ENCODE data around the gene KDM8.

KDM8 gene

GRCh38 chr16:27222249-27223225, 19.2 kb downstream of the KDM8 start:
- Histone ChIP-seq H3K9me3 (ENCODE audit: control insufficient read depth, low read length) (no peaks in the 10 kb centered on the region), H3K36me3 (ENCODE audit: control insufficient read depth, insufficient read depth, low read length) (peaks cover under 1% of the 10 kb centered on the region), H3K27ac (ENCODE audit: insufficient read depth, low read depth, low read length, poor library complexity, severe bottlenecking) (no peak overlapping the region), H3K4me1 (ENCODE audit: control insufficient read depth, insufficient read depth, low read length) (no peaks in the 10 kb centered on the region), H3K27me3 (ENCODE audit: control insufficient read depth, insufficient read depth, low read length, poor library complexity, severe bottlenecking) (no peaks in the 10 kb centered on the region), H3K4me3 (ENCODE audit: insufficient read depth, low read depth, low read length) (no peak overlapping the region)
- WGBS, 2 experiments = 89 to 91% methylated on average over 30 of the region's 30 CpGs

DNA sequence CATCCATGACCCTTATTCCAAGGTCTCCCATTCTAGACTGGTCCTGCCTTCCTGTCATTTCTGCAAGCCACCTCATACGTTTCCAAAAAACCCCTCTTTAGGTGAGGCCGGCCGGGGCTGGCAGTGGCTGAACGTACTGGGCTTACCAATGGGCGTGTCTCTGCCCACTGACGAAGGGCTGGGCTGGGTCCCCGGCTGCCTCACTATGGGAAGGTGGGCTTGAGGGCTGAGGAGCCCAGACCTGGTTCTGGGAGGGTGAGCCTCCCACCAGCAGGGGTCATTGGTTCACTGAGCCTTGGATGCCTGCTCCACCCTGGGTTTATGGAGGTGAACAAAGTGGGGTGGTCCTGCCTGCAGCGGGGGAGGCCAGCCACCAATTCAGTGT, 19.9 kb downstream of the KDM8 start:
- no peaks in the 10 kb centered on the region for H3K27me3 ChIP-seq (ENCODE audit: control insufficient read depth, insufficient read depth, low read length, poor library complexity, severe bottlenecking)
- H3K4me3 ChIP-seq (ENCODE audit: insufficient read depth, low read depth, low read length) = no peak overlapping the region
- 91 to 92% methylated on average over 8 of the region's 8 CpGs for WGBS, 2 experiments
- no peaks in the 10 kb centered on the region for H3K36me3 ChIP-seq (ENCODE audit: control insufficient read depth, insufficient read depth, low read length)
- H3K9me3 ChIP-seq (ENCODE audit: control insufficient read depth, low read length) = no peaks in the 10 kb centered on the region
- no peak overlapping the region for H3K27ac ChIP-seq (ENCODE audit: insufficient read depth, low read depth, low read length, poor library complexity, severe bottlenecking)
- H3K4me1 ChIP-seq (ENCODE audit: control insufficient read depth, insufficient read depth, low read length) = no peaks in the 10 kb centered on the region

GRCh38 chr16:27223701-27224100, 20.4 kb downstream of the KDM8 start:
- Histone ChIP-seq H3K27me3 (ENCODE audit: control insufficient read depth, insufficient read depth, low read length, poor library complexity, severe bottlenecking) (no peaks in the 10 kb centered on the region), H3K4me1 (ENCODE audit: control insufficient read depth, insufficient read depth, low read length) (no peaks in the 10 kb centered on the region), H3K27ac (ENCODE audit: insufficient read depth, low read depth, low read length, poor library complexity, severe bottlenecking) (no peak overlapping the region), H3K36me3 (ENCODE audit: control insufficient read depth, insufficient read depth, low read length) (no peaks in the 10 kb centered on the region), H3K9me3 (ENCODE audit: control insufficient read depth, low read length) (no peaks in the 10 kb centered on the region), H3K4me3 (ENCODE audit: insufficient read depth, low read depth, low read length) (no peak overlapping the region)
- 91 to 93% methylated on average over 6 of the region's 6 CpGs for whole genome bisulfite sequencing, 2 experiments

GRCh38 chr16:27224271-27224737, 21.0 kb downstream of the KDM8 start:
- Histone ChIP-seq H3K36me3 (ENCODE audit: control insufficient read depth, insufficient read depth, low read length) (no peaks in the 10 kb centered on the region), H3K27me3 (ENCODE audit: control insufficient read depth, insufficient read depth, low read length, poor library complexity, severe bottlenecking) (no peaks in the 10 kb centered on the region), H3K4me3 (ENCODE audit: insufficient read depth, low read depth, low read length) (no peak overlapping the region), H3K9me3 (ENCODE audit: control insufficient read depth, low read length) (no peaks in the 10 kb centered on the region), H3K27ac (ENCODE audit: insufficient read depth, low read depth, low read length, poor library complexity, severe bottlenecking) (no peak overlapping the region), H3K4me1 (ENCODE audit: control insufficient read depth, insufficient read depth, low read length) (no peaks in the 10 kb centered on the region)
- WGBS, 2 experiments = 93 to 95% methylated on average over 14 of the region's 14 CpGs

DNA sequence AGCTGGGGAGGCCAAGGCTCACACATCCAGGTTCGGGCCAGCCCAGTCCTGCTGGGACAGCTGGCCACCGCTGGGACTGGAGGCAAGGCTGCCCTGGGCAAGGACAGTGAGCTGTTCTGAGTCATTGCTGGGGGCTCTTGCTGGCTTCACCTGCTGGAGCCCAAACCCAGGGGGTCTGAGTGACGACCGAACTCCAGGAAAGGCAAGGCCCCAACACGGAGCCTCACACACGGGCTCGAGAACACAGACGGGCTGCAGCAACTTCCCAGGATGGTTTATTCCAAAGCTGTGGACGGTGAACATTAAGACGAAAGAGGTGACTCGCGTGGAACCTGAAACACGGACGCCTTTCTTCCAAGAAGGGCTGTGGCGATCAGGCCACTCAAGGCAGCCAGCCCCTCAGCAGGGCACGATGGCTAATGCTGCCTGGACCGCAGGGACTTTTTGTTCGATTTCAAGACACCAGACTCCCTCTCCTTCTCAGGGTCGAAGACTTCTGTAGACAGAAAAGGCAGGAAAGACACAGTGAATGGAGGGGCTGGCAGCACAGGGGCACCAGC, 21.5 kb downstream of the KDM8 start:
- no peak overlapping the region for H3K4me3 ChIP-seq (ENCODE audit: insufficient read depth, low read depth, low read length)
- WGBS, 2 experiments = 78% methylated on average over 19 of the region's 19 CpGs
- H3K27ac ChIP-seq (ENCODE audit: insufficient read depth, low read depth, low read length, poor library complexity, severe bottlenecking) = no peak overlapping the region

DNA sequence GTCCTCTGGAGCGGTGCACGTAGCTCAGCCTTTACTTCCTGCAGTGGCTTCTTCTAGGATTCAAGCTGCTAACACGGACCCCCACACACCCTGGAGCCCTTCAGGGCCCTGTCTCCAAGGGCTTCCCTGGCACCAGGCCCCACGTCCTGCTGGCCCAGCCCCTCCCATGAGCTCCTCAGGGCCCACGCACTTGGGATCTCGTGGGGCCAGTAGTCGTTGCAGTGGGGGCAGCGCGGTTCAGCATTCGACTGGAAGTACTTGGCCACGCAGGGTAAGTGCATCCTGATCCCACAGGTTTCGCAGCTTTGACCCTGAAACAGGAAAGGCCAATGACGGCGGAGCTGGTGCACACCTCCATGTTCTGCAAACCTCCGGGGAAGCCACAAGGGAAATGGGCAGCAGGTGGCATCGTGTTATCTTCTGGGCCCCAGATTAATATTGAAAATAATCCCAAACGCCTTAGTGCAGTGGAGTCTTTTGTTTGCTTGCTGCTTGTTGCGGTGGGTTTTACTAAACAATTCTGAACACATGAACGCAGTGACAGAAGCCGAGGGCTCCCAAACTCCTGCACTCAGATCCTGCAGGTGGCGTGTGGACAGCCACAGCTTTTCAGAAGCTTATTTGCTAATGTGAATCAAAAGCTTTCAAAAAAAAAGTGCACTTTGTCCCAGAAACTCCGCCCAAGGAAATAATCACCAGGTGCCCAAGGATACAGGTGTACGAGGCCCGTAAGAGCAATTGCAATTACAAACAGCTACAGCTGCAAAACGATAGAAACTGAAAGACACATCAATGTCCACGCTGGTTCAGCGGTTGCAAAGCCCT, 22.4 kb downstream of the KDM8 start:
- Histone ChIP-seq H3K4me1 (ENCODE audit: control insufficient read depth, insufficient read depth, low read length) (no peaks in the 10 kb centered on the region), H3K4me3 (ENCODE audit: insufficient read depth, low read depth, low read length) (no peak overlapping the region), H3K27ac (ENCODE audit: insufficient read depth, low read depth, low read length, poor library complexity, severe bottlenecking) (no peak overlapping the region), H3K36me3 (ENCODE audit: control insufficient read depth, insufficient read depth, low read length) (peaks cover 5% of the 10 kb centered on the region), H3K27me3 (ENCODE audit: control insufficient read depth, insufficient read depth, low read length, poor library complexity, severe bottlenecking) (no peaks in the 10 kb centered on the region), H3K9me3 (ENCODE audit: control insufficient read depth, low read length) (no peaks in the 10 kb centered on the region)
- WGBS, 2 experiments = 92% methylated on average over 27 of the region's 27 CpGs

More for the DNA sequence above, 21.5 kb downstream of the KDM8 start:
- no peaks in the 10 kb centered on the region for H3K4me1 ChIP-seq (ENCODE audit: control insufficient read depth, insufficient read depth, low read length)
- no peaks in the 10 kb centered on the region for H3K27me3 ChIP-seq (ENCODE audit: control insufficient read depth, insufficient read depth, low read length, poor library complexity, severe bottlenecking)
- no peaks in the 10 kb centered on the region for H3K9me3 ChIP-seq (ENCODE audit: control insufficient read depth, low read length)
- H3K36me3 ChIP-seq (ENCODE audit: control insufficient read depth, insufficient read depth, low read length) = peaks cover under 1% of the 10 kb centered on the region

DNA sequence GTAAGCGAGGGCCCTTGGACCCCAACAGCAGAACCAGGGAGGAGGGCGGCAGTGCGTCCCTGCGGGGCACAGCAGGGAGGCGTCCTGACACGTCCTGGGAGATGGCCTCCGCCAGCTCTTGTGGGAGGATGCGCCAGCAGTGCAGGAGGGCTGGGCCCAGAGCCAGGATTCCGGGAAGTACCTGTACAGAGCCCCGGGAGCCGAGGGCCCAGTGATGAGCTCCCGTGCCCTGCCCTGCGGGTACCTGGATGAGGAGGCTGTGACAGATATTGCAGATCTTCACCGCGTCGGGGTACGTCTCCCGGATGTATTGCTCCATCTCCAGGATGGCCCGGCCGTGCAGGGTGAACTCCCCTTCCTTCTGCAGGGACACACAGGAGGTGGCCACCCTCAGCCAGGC, 23.1 kb downstream of the KDM8 start:
- Histone ChIP-seq H3K36me3 (ENCODE audit: control insufficient read depth, insufficient read depth, low read length) (peaks cover 5% of the 10 kb centered on the region), H3K27ac (ENCODE audit: insufficient read depth, low read depth, low read length, poor library complexity, severe bottlenecking) (no peak overlapping the region), H3K4me3 (ENCODE audit: insufficient read depth, low read depth, low read length) (no peak overlapping the region), H3K4me1 (ENCODE audit: control insufficient read depth, insufficient read depth, low read length) (no peaks in the 10 kb centered on the region), H3K27me3 (ENCODE audit: control insufficient read depth, insufficient read depth, low read length, poor library complexity, severe bottlenecking) (no peaks in the 10 kb centered on the region), H3K9me3 (ENCODE audit: control insufficient read depth, low read length) (no peaks in the 10 kb centered on the region)
- WGBS, 2 experiments = 84 to 85% methylated on average over 20 of the region's 20 CpGs

- Histone ChIP-seq H3K9me3 (ENCODE audit: control insufficient read depth, low read length) (no peaks in the 10 kb centered on the region), H3K4me3 (ENCODE audit: insufficient read depth, low read depth, low read length) (no peak overlapping the region), H3K36me3 (ENCODE audit: control insufficient read depth, insufficient read depth, low read length) (peaks cover 5% of the 10 kb centered on the region), H3K27ac (ENCODE audit: insufficient read depth, low read depth, low read length, poor library complexity, severe bottlenecking) (no peak overlapping the region), H3K4me1 (ENCODE audit: control insufficient read depth, insufficient read depth, low read length) (no peaks in the 10 kb centered on the region), H3K27me3 (ENCODE audit: control insufficient read depth, insufficient read depth, low read length, poor library complexity, severe bottlenecking) (no peaks in the 10 kb centered on the region)
- 92 to 93% methylated on average over 16 of the region's 16 CpGs for WGBS, 2 experiments
Measured at GRCh38 chr16:27226976-27227705, 23.8 kb downstream of the KDM8 start.

DNA sequence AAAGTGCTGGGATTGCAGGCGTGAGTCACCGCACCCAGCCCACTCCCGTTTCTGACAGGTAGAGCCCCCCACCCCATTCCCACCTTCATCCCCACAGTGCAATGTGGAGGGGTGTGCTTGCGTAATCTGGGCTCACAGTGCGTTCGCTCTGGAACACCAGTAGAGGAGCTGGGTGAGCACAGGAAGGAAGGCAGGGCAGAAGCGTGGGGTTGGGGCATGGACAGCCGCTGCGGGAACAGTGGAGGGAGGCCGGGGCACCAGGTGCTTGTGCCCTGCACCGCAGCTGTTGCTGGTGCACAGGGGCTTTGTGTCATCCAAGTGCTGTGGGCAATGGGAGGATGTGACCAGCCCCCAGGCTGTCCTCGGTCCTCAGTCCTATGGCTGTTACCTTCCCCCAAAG, 24.7 kb downstream of the KDM8 start:
- no peak overlapping the region for H3K27ac ChIP-seq (ENCODE audit: insufficient read depth, low read depth, low read length, poor library complexity, severe bottlenecking)
- no peaks in the 10 kb centered on the region for H3K27me3 ChIP-seq (ENCODE audit: control insufficient read depth, insufficient read depth, low read length, poor library complexity, severe bottlenecking)
- peaks cover 5% of the 10 kb centered on the region for H3K36me3 ChIP-seq (ENCODE audit: control insufficient read depth, insufficient read depth, low read length)
- H3K9me3 ChIP-seq (ENCODE audit: control insufficient read depth, low read length) = no peaks in the 10 kb centered on the region
- no peaks in the 10 kb centered on the region for H3K4me1 ChIP-seq (ENCODE audit: control insufficient read depth, insufficient read depth, low read length)
- H3K4me3 ChIP-seq (ENCODE audit: insufficient read depth, low read depth, low read length) = no peak overlapping the region
- 86 to 87% methylated on average over 12 of the region's 12 CpGs for WGBS, 2 experiments
